SK-N-SH treated with all-trans-retinoic acid at 6 μM for 48 hours (cell line): Measurements from ENCODE around the gene ABCG4.

ENCODE experiments used
- ARNTL ChIP-seq: fragments of 450-650 bp; formaldehyde crosslinking; IDR thresholded peaks from 2 replicates; pipeline ENCODE4 v1.5.0; 2020; ENCODE audit warnings: low read depth, mild to moderate bottlenecking, moderate library complexity, borderline replicate concordance
- BACH2 ChIP-seq: fragments of 250-450 bp; sonication (Bioruptor Pico); IDR thresholded peaks from 2 replicates; pipeline ENCODE4 v1.9.0; 2021; ENCODE audit warnings: mild to moderate bottlenecking, borderline replicate concordance
- CREB5 ChIP-seq: fragments of 250-450 bp; sonication (Bioruptor Pico); IDR thresholded peaks from 2 replicates; pipeline ENCODE4 v1.5.1; 2020; ENCODE audit warnings: low read depth, mild to moderate bottlenecking, moderate library complexity
- ESRRG ChIP-seq: fragments of 250-450 bp; sonication (Bioruptor Pico); IDR thresholded peaks from 2 replicates; pipeline ENCODE4 v1.6.1; 2021; ENCODE audit warnings: mild to moderate bottlenecking
- GLIS3 ChIP-seq: fragments of 250-450 bp; sonication (Bioruptor Pico); IDR thresholded peaks from 2 replicates; pipeline ENCODE4 v1.5.0; 2020; ENCODE audit warnings: mild to moderate bottlenecking, moderate library complexity
- POU6F1 ChIP-seq: fragments of 250-450 bp; sonication (Bioruptor Pico); IDR thresholded peaks from 2 replicates; pipeline ENCODE4 v1.8.0; 2021; ENCODE audit warnings: low read depth, mild to moderate bottlenecking, moderate library complexity, borderline replicate concordance
- RARB ChIP-seq: fragments of 250-450 bp; sonication (Bioruptor Pico); IDR thresholded peaks from 2 replicates; pipeline ENCODE4 v1.8.0; 2021; ENCODE audit warnings: mild to moderate bottlenecking, moderate library complexity
- SNAI2 ChIP-seq: fragments of 250-450 bp; sonication (Bioruptor Pico); IDR thresholded peaks from 2 replicates; pipeline ENCODE4 v1.5.0; 2020; ENCODE audit warnings: mild to moderate bottlenecking, moderate library complexity
- TCF4 ChIP-seq: fragments of 250-450 bp; sonication (Bioruptor Pico); IDR thresholded peaks from 2 replicates; pipeline ENCODE4 v1.8.0; 2021; ENCODE audit warnings: mild to moderate bottlenecking, moderate library complexity, borderline replicate concordance
- TSHZ2 ChIP-seq: fragments of 250-450 bp; sonication (Bioruptor Pico); IDR thresholded peaks from 2 replicates; pipeline ENCODE4 v1.5.0; 2020; ENCODE audit warnings: mild to moderate bottlenecking, moderate library complexity
- ZC3H10 ChIP-seq: fragments of 250-450 bp; sonication (Bioruptor Pico); IDR thresholded peaks from 2 replicates; pipeline ENCODE4 v1.5.1; 2021; ENCODE audit warnings: mild to moderate bottlenecking, moderate library complexity
- ZNF565 ChIP-seq: fragments of 450-650 bp; formaldehyde crosslinking; conservative IDR thresholded peaks from 2 replicates; pipeline ENCODE4 v1.5.0; 2020; ENCODE audit warnings: low read depth, mild to moderate bottlenecking, moderate library complexity

GRCh38 chr11:119210050-119210449 lies 61.2 kb downstream of the ABCG4 start:
- TF ChIP-seq SNAI2 (CRISPR knock-in tag) (no peak), TSHZ2 (CRISPR knock-in tag) (no peak), RARB (CRISPR knock-in tag) (no peak), POU6F1 (CRISPR knock-in tag) (no peak), CREB5 (CRISPR knock-in tag) (no peak), ESRRG (CRISPR knock-in tag) (no peak), TCF4 (CRISPR knock-in tag) (no peak), ZC3H10 (no peak), ZNF565 (CRISPR knock-in tag) (no peak), GLIS3 (no peak), BACH2 (no peak), ARNTL (no peak)
